SKM-1 treated with dmso at 0.1 percent for 144 hours (cell line): ENCODE measurements around the gene RAB15.
A peak's percentile ranks its signal among the peaks of the same experiment; 100 is the strongest.

Experiments
- DNase-seq: peaks from one replicate; lab custom pipeline; 2025; ENCODE audit not compliant: unreplicated experiment; lab: John Stamatoyannopoulos, UW

The RAB15 gene

GRCh38 chr14:64971943-64972791 is at the start of gene RAB15:
RAB15 (minus strand) TSS chr14:64972336; CDS start chr14:64972076, 260 bp downstream.
- DNase-seq: no peak

- peak; percentile 6 for DNase-seq
Observed at GRCh38 chr14:65019944-65020566, 47.9 kb upstream of the RAB15 start.

GRCh38 chr14:65016471-65016870 is 44.3 kb upstream of the RAB15 start:
- no peak for DNase-seq

- no peak for DNase-seq
Observed at GRCh38 chr14:65015391-65015790, 43.3 kb upstream of the RAB15 start.

GRCh38 chr14:65012353-65012752 is 40.2 kb upstream of the RAB15 start:
- DNase-seq: no peak

- DNase-seq: no peak
Observed at GRCh38 chr14:65011538-65011937, 39.4 kb upstream of the RAB15 start.

GRCh38 chr14:65010211-65010931 is 38.2 kb upstream of the RAB15 start:
- DNase-seq: no peak

GRCh38 chr14:65007202-65007601 is 35.1 kb upstream of the RAB15 start:
- no peak for DNase-seq

- no peak for DNase-seq
Observed at GRCh38 chr14:65006261-65006721, 34.2 kb upstream of the RAB15 start.

- no peak for DNase-seq
Observed at GRCh38 chr14:65003394-65003793, 31.3 kb upstream of the RAB15 start.

GRCh38 chr14:65002586-65003210 is 30.6 kb upstream of the RAB15 start:
- DNase-seq: no peak

GRCh38 chr14:65001723-65002122 is 29.6 kb upstream of the RAB15 start:
- no peak for DNase-seq

- DNase-seq: no peak
Observed at GRCh38 chr14:65000898-65001591, 28.9 kb upstream of the RAB15 start.

GRCh38 chr14:64998455-64998931 is 26.4 kb upstream of the RAB15 start:
- DNase-seq: no peak

GRCh38 chr14:64997108-64997794 is 25.1 kb upstream of the RAB15 start:
- DNase-seq: no peak

- no peak for DNase-seq
Observed at GRCh38 chr14:64995291-64995690, 23.2 kb upstream of the RAB15 start.

- DNase-seq: no peak
Observed at GRCh38 chr14:64994540-64994939, 22.4 kb upstream of the RAB15 start.

- peak; percentile 6 for DNase-seq
Observed at GRCh38 chr14:64993266-64993930, 21.3 kb upstream of the RAB15 start.

GRCh38 chr14:64992328-64992885 is 20.3 kb upstream of the RAB15 start:
- no peak for DNase-seq
